Measurements from ENCODE around the gene CDKAL1.
A peak's percentile ranks its signal among the peaks of the same experiment; 100 is the strongest.

DNA sequence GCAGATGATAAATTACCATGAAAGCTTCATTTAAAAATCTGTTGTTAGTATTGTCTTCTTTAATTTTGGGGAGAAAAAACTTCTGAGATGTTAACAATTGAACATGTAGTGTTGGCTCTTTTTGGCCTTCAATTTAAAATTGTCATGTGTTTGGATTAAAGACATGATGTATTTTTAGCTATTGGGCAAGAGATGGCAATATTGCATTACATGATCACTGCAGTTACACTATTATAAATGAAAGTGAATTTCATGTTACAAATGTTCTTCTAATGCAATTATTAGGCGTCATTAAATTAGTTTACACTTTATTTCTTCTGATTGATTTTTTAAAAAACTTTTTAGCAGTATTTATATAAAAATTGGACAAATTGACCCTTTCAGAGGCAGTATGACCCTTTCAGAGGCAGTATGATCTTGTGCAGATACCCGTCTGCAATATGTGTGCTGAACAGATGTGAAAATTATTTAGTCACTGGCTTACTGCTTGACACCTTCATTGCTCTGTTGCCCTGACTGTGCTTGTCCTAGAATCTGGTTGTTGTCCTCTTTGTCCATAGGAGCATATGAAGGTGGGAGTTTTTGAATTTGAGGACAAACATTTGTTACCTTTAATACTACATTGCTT, 25.8 kb downstream of the CDKAL1 start:
- TF ChIP-seq, protein P1, sequence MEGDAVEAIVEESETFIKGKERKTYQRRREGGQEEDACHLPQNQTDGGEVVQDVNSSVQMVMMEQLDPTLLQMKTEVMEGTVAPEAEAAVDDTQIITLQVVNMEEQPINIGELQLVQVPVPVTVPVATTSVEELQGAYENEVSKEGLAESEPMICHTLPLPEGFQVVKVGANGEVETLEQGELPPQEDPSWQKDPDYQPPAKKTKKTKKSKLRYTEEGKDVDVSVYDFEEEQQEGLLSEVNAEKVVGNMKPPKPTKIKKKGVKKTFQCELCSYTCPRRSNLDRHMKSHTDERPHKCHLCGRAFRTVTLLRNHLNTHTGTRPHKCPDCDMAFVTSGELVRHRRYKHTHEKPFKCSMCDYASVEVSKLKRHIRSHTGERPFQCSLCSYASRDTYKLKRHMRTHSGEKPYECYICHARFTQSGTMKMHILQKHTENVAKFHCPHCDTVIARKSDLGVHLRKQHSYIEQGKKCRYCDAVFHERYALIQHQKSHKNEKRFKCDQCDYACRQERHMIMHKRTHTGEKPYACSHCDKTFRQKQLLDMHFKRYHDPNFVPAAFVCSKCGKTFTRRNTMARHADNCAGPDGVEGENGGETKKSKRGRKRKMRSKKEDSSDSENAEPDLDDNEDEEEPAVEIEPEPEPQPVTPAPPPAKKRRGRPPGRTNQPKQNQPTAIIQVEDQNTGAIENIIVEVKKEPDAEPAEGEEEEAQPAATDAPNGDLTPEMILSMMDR (IDR thresholded peaks at IDR 0.05) = peak in 1 of 3 donors; percentile 10
- TF ChIP-seq POLR2A (IDR thresholded peaks at IDR 0.05) = no peak
